LHCN-M2 (cell line): ENCODE data around the gene TNFRSF11A. TPM values are rescaled to one million over a fixed set of nuclear protein-coding genes. Genes with fewer than 3 reads are reported as not detected.

Experiments
- DNase-seq: peaks from one replicate; pipeline ENCODE4 v3.0.0-alpha.2; 2012; ENCODE audit warnings: low read depth
- polyA plus RNA-seq: library from polyadenylated mRNA; unstranded; fragments of >200 nt; gene quantifications from one replicate; pipeline ENCODE4 v1.2.1, GENCODE V29; 2012; ENCODE audit warnings: missing spikeins
- total RNA-seq: library from RNA; depleted of rRNA; stranded (reverse); fragments of >200 nt; gene quantifications from 2 replicates; pipeline ENCODE4 v1.2.3, GENCODE V29; 2014; rRNA removed

The TNFRSF11A gene
- total RNA-seq, result 0.06 TPM in 2 replicates
- not detected for polyA plus RNA-seq

DNA sequence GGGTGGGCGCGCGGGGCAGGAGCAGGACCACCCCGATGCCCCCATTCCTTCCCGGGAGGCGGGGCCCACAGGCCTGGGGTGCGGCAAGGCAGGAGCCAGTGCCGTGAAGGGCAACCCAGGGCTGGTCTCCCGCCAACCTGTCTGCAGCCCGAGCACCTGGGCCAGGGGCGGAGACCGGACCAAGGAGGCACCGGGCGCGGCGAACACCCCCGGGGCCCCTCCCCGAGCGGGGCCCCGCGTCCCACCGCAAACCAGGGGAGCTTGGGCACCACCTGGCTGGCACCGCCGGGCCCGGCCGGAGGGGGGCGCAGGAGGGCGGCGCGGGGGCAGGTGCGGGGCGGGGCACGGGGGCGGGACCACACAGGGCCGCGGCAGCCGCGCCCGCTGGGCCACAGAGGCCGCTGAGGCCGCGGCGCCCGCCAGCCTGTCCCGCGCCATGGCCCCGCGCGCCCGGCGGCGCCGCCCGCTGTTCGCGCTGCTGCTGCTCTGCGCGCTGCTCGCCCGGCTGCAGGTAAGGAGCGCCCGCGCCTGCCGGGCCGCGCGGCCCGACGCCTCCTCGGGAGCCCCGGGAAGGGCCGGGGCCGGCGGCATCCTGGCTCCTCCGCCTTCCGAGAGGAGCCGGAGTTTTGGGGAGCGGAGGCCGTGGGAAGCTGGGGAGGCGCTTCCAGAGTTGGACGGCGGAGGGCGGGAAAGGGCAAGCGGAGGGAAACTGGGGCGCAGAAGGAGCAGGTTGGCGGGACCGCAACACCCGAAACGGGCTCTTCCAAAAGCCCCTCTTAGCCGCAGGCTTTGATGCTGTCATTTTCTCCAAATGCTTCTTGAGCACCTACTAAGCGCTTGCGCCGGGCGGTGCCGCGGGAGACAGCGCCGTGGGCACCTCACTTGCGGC lies at the start of gene TNFRSF11A:
TNFRSF11A (plus strand) TSS at position 394 of the 889 bp plus-strand sequence; CDS start at position 437, 43 bp downstream.
- no peak for DNase-seq

DNA sequence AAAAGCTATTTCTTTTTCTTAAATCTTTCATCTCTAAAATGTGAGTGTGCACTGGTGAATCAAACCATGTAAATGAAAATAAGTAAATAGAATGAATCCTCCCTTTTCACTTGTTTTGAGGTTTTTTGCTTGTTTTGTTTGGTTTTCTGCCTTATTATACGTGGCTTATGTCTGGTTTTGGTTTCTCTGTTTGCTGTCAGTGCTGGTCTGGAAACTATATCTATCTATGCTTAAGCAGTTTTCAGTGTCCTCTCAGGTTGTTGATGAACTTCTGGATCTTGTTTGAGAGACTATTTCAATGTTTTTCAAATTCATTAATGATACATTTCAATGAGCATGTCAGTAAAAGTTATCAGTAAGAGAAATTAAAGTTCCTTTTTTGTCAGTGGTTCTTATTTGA lies 48.1 kb upstream of the TNFRSF11A start:
- no peak for DNase-seq

DNA sequence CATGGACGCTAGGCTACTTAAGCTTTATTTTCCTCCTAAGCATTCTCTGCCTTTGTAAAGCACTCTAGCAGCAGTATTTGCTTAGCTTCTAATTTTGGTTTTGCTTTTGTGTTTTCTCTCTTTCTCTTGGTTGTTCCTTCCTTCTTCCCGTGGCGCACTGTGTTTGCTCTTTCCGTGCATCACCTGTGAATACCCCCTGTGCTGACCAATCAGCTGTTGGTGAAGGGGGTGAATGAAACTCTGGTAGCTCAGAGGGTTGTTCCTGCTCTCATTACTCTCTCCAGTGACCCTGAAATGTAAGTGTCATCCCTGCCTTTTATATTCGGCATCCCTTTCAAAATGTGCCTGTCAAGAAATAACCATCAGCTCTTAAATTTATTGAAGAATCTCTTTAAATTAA lies 45.5 kb upstream of the TNFRSF11A start:
- DNase-seq, result no peak

DNA sequence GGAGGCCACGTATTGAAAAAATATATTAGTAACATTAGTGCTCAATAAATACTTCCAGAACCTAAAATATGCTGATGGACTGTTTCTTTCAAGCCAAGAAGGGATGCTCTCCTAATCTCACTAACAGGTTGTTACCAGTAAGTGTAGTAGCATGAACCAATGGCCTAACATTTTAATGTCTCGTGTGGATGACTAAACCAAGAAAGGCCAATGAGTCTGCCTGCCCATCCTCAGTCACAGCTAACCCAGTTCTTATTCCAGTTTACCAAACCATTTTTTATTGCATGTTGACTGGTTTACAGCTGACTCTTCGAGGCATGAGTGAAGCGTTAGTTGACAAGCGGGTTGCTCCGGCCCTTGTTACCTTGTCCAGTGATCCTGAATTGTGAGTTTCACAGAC lies 45.1 kb upstream of the TNFRSF11A start:
- no peak for DNase-seq

DNA sequence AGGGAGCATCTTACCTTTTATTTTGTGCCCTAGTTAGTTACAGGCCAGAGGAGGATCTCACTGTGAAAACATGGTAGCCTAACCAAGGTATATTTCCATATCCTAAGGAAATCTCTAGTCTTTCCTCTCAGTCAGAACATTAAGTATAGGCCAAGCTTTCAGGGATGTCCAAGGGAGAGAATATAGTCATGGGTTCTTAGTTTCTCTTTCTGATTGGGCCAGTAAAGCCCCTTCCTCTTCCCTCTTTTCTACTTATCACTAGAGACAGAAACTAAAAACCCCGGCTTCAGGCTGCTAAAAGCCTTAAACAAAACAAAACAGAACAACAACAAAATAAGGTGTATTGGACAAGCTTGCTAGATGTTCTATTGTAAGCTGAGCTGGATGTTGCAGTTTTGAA lies 44.3 kb upstream of the TNFRSF11A start:
- DNase-seq, result no peak

DNA sequence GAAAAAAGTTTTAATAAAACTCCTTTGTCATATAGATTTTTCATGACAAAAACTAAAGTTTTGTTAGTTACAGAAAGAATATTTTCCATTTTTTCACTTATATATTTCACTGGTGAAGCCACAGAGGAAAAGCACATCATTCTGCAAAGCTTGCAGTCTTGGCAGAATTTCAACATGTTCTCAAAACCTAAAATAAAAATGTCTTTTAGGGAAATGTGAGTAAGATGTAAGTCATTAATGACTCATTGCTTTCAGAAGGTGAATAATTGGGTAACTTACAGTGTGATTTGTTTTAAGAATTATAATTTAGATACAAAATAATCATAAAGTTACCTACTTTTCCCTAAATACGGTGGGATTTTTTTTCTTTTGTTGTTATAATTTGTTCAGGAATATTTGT lies 43.4 kb upstream of the TNFRSF11A start:
- peak; percentile 81 for DNase-seq

DNA sequence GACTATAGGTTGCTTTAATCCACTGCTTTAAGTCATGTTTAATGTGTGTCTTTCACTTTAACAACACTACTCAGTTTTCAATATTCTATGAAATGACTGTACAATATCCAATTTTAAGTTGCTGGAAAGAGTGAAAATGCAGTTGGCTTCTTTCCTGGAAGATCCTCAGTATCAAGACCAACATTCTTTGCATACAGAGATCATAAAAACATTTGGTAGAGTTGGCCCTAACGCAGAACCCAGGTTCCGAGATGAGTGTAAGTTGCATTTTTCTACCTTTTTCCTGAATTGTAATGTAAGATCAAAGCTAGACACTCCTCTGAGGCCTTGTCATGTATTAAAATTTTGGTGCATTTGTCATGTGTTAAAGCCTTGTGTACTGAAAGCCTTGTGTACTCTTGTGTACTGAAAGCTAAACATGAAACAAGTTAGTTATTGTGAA lies 42.9 kb upstream of the TNFRSF11A start:
- peak; percentile 46 for DNase-seq

DNA sequence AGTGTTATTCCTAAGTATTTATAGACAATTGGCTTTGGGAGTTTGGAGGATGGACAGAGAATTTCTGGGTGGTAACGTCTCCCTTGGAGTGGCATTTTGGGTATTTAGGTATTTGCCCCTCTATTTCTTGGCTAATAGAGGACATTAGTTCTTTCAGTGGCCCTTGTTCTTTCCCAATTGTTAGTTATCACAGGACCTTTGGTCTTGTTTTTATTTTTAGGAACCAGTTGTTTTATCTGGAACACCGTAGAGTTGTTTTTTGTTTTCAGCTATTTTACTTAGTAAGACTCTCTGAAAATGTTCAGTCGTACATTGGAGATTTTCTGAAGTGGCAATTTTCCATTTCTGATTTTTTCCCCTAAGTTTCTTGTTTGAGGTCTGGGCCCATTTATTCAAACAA lies 40.5 kb upstream of the TNFRSF11A start:
- no peak for DNase-seq

DNA sequence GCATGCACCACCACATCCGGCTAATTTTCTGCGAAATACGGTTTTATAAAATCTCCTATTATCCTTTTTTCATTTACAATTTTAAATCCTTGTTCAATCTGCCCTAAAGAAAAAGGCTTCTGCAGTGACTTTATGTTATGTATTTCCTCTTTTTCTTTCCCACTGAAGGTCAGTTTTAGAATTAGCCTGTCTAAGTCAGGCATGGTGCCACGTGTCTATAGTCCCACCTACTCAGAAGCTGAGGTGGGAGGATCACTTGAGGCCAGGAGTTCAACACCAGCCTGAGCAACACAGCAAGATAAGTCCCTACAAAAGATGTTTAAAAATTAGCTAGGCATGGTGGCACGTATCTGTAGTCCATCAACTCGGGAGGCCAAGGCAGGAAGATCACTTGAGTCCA lies 39.8 kb upstream of the TNFRSF11A start:
- DNase-seq, result no peak

DNA sequence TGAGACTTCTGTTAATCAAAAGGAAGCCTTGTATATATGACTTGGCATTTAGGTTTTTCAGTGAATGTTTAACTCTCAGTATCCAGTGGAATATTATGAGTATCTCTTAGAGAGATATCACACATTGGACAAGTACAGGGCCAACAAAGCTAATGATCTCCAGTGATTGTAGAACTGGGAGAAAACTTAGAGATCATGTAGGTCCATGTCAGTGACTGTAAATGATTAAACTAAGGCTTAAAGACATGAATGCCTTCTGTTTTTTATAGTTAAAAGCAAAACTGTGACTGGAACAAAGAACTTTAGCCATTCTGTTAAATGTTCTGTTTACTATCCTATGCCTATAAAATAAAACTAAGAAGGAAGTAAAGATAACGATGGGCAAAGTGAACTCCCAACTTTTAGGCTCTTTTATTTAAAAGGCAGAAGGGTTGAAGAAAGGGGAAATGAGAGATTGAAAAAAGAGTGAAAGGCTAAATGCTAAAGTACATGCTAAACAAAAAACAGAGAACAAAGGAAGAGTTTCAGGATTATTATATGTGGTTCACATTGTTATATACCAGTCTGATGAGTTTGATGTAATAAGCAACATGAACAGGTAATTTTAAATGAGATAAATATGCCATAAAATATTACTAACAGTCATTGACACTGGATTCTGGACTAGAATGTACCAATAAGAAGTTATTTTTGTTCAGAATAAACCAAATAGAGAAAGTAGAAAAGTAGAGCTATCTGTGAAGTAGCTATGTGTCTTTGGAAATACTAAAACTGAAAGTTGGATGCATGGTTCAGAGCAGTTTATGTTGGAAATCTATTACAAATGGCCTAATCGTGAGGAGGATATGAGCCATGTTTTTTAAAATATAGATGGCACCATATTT lies 37.1 kb upstream of the TNFRSF11A start:
- DNase-seq, result no peak

DNA sequence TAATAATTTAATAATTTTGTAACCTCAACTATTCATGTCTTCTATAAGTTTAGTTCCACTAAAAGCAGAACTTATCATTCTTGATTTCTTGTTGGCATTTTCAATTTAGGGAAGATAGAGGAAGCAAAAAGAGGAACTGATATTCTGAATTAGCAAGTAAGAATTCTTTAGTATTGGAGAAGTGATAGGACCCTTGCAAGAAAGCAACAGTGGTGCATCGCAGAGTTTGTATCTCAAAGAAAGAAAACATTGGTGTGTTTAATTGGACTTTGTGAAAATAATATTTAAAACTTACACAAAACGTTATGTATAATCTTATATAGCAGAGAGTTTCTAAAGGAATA lies 36.5 kb upstream of the TNFRSF11A start:
- no peak for DNase-seq

DNA sequence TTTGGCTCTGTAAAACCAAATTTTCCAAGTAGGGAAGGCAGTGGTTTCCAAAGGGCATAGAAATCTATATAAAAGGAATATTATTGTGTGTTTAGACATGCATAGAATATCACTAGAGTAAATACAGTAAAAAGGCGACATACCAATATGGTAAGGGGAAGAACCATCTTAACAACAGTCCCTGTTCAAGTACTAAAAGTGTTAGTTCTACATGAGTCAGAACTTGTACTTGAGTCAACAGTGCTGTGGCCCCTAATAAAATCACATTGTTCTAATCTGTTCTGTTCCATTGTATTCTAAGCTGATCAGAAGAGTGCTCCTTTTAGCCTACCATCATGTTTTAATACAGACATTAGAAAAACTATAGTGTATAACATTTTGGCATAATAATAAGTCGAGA lies 36.1 kb upstream of the TNFRSF11A start:
- DNase-seq, result no peak

DNA sequence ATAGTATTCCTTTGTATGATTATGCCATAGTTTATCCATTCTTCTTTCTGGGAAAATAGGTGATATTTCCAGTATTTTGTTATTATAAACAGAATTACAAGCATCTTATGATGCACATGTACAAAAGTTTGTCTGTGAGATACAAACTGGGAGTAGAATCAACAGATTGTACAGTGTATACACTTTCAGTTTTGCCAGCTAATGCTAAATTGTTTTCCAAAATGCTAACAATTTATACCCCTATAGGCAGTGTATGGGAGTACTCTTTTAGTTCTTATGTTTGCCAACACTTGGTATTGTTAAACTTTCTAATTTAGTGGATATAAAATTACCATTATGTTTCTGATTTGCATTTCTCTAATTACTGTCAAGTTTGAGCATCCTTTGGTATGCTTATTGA lies 31.0 kb upstream of the TNFRSF11A start:
- no peak for DNase-seq

DNA sequence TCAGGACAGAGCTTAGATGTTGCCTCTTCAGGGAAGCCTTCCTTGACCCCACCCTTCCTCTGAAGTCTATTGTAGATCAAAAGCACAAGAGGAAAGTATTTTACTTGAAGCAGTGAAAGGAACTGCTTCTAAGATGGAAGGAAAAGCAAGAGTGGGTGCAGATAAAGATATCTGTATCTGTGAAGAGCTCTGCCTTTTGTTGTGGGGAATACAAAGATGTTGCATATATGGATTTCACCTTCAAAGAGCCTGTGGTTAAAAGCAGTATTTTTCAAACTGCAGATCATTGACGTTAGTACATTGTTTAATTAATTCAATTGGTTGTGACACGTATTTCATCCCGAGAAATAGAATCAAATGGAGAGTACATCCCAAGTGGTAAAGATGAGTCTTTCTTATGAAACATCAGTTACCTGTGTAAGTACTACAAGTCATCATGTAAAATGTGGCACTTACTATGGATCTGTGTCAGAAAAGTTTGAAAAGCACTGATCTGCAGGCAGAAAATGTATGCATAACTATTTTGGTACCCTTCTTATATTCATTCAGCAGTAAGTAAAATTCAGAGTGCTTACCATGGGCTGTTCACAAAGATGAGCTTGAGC lies 24.6 kb upstream of the TNFRSF11A start:
- DNase-seq, result no peak

DNA sequence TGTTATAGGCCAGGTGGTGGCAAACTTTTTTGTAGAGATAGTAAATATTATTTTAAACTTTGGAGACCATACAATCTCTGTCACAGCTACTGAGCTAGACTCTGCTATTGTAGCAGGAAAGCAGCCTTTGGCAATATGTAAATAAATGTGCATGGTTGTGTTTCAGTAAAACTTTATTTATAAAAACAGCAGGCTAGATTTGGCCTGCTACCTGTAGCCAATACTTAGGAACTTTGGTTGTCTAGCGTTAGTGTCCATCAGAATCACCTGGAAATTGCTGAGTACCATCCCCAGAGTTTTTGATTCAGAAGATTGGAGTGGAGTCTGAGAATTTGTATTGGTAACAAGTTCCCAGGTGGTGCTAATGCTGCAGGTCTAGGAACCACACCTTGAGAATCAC lies 23.8 kb upstream of the TNFRSF11A start:
- no peak for DNase-seq

DNA sequence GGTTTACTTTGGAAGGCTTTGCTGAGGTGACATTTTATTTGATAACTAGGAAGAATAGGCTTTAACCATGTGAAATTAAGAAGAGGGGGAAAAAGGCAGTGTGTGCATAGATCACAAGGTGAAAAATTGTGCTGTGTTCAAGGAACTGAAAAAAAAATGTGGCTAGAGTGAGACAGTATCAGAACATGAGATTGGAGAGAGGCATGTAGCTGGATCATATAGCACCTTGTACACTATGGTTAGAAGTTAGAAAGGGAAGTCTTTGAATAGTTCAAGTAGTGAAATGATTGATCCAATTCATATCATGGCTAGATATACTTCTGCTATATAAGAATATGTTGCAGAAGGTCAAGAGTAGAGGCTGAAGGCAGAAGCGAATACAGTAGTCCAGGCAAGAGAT lies 12.3 kb upstream of the TNFRSF11A start:
- no peak for DNase-seq

DNA sequence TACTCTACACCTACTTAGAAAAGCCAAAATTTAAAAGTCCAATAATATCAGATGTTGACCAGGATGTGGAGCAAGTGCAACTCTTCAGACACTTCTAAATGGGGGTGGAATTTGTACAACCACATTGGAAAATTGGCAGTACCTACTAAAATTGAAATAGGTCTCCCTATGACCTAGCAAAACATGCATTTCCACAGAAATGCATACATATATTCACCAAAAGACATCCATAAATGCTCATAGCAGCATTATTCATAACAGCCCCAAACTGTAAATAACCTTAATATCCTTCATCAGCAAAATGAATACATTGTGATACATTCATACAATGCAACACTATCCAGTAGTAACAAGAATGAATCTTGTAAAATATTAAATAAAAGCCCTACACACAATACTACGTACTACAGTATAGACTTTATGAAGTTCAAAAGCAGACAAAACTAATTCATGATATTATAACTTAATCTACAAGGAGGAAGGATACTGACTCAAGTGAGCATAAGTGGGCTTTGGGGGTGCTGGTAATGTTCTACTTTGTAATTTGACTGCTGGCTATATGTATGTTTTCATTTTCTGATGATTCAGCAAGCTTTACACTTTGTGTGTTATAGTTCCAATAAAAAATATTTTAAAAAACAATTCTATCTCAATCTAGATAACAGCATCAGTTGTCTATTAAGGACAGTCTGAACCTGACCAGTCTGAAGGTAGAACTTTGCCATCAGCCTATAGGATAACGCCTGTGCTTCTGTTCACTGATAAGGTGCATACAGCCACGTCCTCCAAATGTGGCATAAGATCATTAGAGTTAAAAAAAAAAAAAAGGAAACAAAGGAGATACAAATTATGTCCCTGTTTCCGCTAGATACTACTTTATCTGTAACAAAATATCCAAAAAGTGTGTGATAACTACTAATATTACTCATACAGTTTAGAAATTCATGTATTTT lies 6.6 kb upstream of the TNFRSF11A start:
- DNase-seq, result no peak

DNA sequence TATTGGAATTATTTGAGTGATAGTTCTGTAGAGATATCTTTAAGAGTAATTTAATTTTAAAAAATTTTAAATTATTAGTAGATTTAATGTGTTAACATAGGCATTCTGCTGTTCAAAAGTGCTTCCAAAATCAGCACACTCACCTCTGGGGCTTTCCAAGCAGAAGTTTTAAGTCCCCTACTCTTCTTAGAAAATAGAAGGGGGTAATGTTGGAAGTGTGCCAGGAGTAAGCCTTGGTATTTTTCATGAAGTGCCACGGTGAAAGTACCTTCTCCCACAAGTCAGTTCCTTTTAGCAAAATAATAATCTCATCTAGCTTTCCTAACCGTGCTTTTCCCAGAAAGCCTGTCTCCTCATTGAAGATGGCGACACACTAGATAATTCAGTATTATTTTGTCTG lies 3.9 kb upstream of the TNFRSF11A start:
- no peak for DNase-seq

DNA sequence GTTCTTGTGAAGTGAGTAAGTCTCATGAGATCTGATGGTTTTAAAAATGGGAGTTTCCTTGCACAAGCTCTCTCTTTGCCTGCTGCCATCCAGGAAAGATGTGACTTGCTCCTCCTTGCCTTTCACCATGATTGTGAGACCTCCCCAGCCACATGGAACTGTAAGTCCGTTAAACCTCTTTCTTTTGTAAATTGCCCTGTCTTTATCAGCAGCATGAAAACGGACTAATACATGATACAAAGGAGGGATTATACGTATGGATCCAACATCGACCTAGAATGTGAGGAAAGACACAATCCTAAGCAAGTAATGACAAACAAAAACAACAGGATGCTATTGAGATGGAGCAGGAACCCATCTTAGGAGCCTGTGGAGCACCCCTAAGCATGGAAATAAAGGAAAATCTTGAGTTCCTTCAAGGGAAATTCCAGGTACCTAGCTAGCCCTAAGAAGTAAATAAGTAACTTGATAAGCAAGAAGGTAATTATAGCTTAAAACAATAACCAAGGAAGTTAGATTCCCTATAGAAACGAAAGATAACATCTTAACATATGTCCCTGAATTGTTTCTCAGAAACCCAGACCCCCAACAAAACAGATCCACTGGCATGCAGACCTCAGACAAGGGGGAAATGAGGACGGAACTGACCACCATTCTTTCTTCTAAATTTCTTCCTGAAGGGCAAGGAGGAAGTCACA lies 1.5 kb upstream of the TNFRSF11A start:
- no peak for DNase-seq

DNA sequence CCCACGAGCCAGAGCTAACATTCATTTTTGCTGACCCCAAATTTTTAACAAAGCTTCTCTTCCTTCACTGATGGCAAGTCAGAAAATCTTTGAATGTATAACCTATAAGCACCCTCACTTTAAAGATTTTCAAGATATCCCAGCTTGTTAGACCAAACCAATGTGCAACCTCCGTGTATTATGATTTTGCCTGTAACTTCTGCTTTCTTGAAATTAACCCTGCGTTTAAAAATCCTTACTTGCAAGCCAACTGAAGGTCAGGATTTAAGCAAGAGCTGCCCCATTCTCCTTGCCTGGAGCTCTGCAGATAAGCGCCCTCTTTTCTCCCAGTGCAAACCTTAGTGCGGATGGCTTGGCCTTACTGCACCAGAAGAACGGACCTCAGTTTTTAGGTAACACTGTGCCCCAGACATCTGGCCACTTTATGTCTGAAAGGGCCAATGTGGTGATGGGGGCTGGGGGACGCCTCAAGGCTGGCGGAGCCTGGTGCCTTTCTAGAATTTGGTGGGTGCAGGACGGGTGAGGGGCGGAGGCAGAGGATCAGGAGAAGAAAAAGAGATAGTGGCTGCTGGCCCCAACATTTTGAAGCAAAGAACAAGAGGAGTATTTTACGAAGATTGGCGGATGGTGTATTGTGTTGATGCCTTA lies 805 bp upstream of the TNFRSF11A start:
- DNase-seq, result no peak
